ENCODE results near the gene PLCXD1.
"Not testable (repeated sequence)": the region's sequence is repeated elsewhere in the genome, so short reads cannot be mapped to it uniquely, and the experiment has no call there.

Gene PLCXD1

GRCh38 chrX:252957-253291, 28.3 kb upstream of the PLCXD1 start:
- peaks cover 0 to 12% of the 10 kb centered on the region in 2 donors for H3K27me3 ChIP-seq
- no peaks in the 10 kb centered on the region for H3K4me1 ChIP-seq
- H3K4me3 ChIP-seq = no peak overlapping the region
- intact Hi-C loops (cut with DNase I; ENCODE audit: low total_unique reads) = no loop called here
- H3K27ac ChIP-seq = no peak overlapping the region
- DNase-seq = no peak
- H3K9me3 ChIP-seq = no peaks in the 10 kb centered on the region
- no peak for TF ChIP-seq CTCF (IDR thresholded peaks at IDR 0.05)
- H3K36me3 ChIP-seq = no peaks in the 10 kb centered on the region

GRCh38 chrX:253451-254297, 27.5 kb upstream of the PLCXD1 start:
- Histone ChIP-seq H3K27ac (no peak overlapping the region), H3K4me1 (no peaks in the 10 kb centered on the region), H3K27me3 (peaks cover 0 to 19% of the 10 kb centered on the region in 2 donors), H3K36me3 (no peaks in the 10 kb centered on the region), H3K4me3 (no peak overlapping the region), H3K9me3 (no peaks in the 10 kb centered on the region)
- no peak for DNase-seq
- TF ChIP-seq CTCF (IDR thresholded peaks at IDR 0.05) = no peak
- intact Hi-C loops (cut with DNase I; ENCODE audit: low total_unique reads) = no loop called here

GRCh38 chrX:254630-255215, 26.5 kb upstream of the PLCXD1 start:
- Histone ChIP-seq H3K36me3 (no peaks in the 10 kb centered on the region), H3K27ac (no peak overlapping the region)

GRCh38 chrX:255923-256331, 25.3 kb upstream of the PLCXD1 start:
- Histone ChIP-seq H3K27ac (no peak overlapping the region), H3K4me1 (no peaks in the 10 kb centered on the region), H3K4me3 (no peak overlapping the region), H3K27me3 (peaks cover 0 to 29% of the 10 kb centered on the region in 2 donors), H3K36me3 (no peaks in the 10 kb centered on the region), H3K9me3 (no peaks in the 10 kb centered on the region)
- TF ChIP-seq CTCF (IDR thresholded peaks at IDR 0.05) = no peak
- DNase-seq = no peak
- intact Hi-C loops (cut with DNase I; ENCODE audit: low total_unique reads) = no loop called here

More at GRCh38 chrX:254630-255215, 26.5 kb upstream of the PLCXD1 start:
- no peak for TF ChIP-seq CTCF (IDR thresholded peaks at IDR 0.05)
- Histone ChIP-seq H3K9me3 (no peaks in the 10 kb centered on the region), H3K27me3 (peaks cover 0 to 22% of the 10 kb centered on the region in 2 donors), H3K4me1 (no peaks in the 10 kb centered on the region), H3K4me3 (no peak overlapping the region)
- intact Hi-C loops (cut with DNase I; ENCODE audit: low total_unique reads) = no loop called here
- DNase-seq = no peak

GRCh38 chrX:257054-257453, 24.1 kb upstream of the PLCXD1 start:
- H3K9me3 ChIP-seq; H3K27ac ChIP-seq; H3K36me3 ChIP-seq; H3K4me1 ChIP-seq; intact Hi-C loops (cut with DNase I; ENCODE audit: low total_unique reads); H3K4me3 ChIP-seq; DNase-seq: not testable (repeated sequence)
- peaks cover 0 to 35% of the 10 kb centered on the region in 2 donors for H3K27me3 ChIP-seq

GRCh38 chrX:257681-258289, 23.4 kb upstream of the PLCXD1 start:
- no peaks in the 10 kb centered on the region for H3K36me3 ChIP-seq
- H3K9me3 ChIP-seq = no peaks in the 10 kb centered on the region
- H3K4me3 ChIP-seq = no peak overlapping the region
- no peak for DNase-seq
- peaks cover 0 to 35% of the 10 kb centered on the region in 2 donors for H3K27me3 ChIP-seq
- H3K4me1 ChIP-seq = no peaks in the 10 kb centered on the region
- H3K27ac ChIP-seq = no peak overlapping the region
- no peak for TF ChIP-seq CTCF (IDR thresholded peaks at IDR 0.05)
- intact Hi-C loops (cut with DNase I; ENCODE audit: low total_unique reads) = no loop called here

Data from tibial artery (tissue), 4 donors.